Activated CD4-positive, CD25-positive, alpha-beta regulatory T cell treated with anti-CD3 and anti-CD28 coated beads, Interleukin-2, amount 50 U/mL, for 72 hours (primary cell): Measurements from ENCODE around the gene GRM4.
A peak's percentile ranks its signal among the peaks of the same experiment; 100 is the strongest.

Experiments used
- DNase-seq: peaks from one replicate; pipeline ENCODE4 v3.0.0; 2021

Gene GRM4

DNA sequence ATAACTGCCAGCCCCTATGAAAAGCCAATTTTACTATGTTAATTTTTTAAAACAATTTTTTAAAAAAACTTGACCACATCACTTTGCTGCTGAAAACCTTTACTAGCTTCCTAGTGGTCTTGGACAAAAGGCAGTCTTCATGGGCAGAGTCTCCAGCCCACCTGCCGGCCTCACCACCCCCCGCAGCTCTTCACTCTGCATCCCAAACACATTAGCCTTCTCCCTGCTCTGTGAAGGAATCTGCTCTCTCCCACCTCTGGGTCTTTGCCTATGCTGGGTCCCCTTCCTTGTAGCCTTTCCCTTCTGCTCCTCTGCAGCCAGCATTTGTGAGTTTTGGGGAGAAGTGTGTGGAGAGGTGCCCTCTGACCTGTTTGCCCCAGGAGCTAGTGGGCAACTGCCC, 171.4 kb downstream of the GRM4 start:
- DNase-seq = peak; percentile 24

DNA sequence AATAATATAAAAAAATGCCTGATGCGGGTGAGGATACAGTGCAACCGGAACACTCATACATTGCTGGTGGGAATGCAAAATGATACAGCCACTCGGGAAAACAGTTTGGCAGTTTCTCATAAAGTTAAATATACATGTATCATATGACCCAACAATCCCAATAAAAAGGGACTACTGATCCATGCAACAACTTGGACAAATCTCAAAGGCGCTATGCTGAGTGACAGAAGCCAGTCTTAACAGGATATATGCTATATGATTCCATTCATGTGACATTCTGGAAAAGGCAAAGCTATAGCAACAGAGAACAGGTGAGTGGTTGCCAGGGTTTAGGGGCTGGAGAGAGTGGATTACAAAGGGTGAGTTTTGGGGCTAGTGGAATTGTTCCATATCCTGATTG, 171.9 kb downstream of the GRM4 start:
- DNase-seq = no peak

DNA sequence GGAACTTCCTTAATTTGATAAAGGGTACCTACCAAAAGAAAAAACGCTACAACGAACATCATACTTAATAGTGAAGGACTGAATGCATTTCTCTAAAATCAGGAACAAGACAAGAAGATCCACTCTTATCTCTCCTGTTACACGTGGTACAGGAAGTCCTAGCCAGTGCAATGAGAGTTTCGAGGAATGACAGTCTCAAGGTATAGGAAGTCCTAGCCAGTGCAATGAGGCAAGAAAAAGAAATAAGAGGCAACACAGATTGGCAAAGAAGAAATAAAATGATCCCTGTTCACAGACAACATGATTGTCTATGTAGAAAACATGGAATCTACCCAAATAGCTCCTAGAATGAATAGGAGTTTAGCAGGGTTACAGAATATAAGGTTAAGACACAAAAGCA, 174.3 kb downstream of the GRM4 start:
- no peak for DNase-seq
